ENCODE data around the gene DHPS. TPM values are rescaled to one million over a fixed set of nuclear protein-coding genes. Genes with fewer than 3 reads are reported as not detected.

DHPS gene
- total RNA-seq, 1 donor from 2014 or later: 160 TPM

- no peaks in the 10 kb centered on the region for H3K9me3 Mint-ChIP-seq
- H3K27ac Mint-ChIP-seq: no peak overlapping the region
- peaks cover 15% of the 10 kb centered on the region for H3K4me1 Mint-ChIP-seq
- ATAC-seq (ENCODE audit: low read depth): no peak
- no peak overlapping the region for H3K4me3 Mint-ChIP-seq
- ChIA-PET CTCF (interaction anchor here (1.5 kb wide), 1 partner anchor 23 kb away, joined by 3 read pairs; no protein-coding TSS in a partner anchor), POLR2A (no interaction called here)
- intact Hi-C loops (cut with micrococcal nuclease): no loop called here
- no peak for TF ChIP-seq CTCF (IDR thresholded peaks at IDR 0.05)
- no peaks in the 10 kb centered on the region for H3K27me3 Mint-ChIP-seq
- no peak for DNase-seq
- H3K36me3 Mint-ChIP-seq (ENCODE audit: low read depth): peaks cover 30% of the 10 kb centered on the region
Measured at GRCh38 chr19:12642506-12642905, 39.2 kb downstream of the DHPS start.

GRCh38 chr19:12641456-12641855 lies 40.2 kb downstream of the DHPS start:
- peak overlapping the region; percentile 2 for H3K27ac Mint-ChIP-seq
- ATAC-seq (ENCODE audit: low read depth) (no peak), DNase-seq (no peak)
- no peaks in the 10 kb centered on the region for H3K27me3 Mint-ChIP-seq
- H3K36me3 Mint-ChIP-seq (ENCODE audit: low read depth): peaks cover 23% of the 10 kb centered on the region
- TF ChIP-seq CTCF (IDR thresholded peaks at IDR 0.05): no peak
- no peaks in the 10 kb centered on the region for H3K9me3 Mint-ChIP-seq
- ChIA-PET POLR2A (interaction anchor here (0.7 kb wide), 1 partner anchor 41 kb away, joined by 3 read pairs; no protein-coding TSS in a partner anchor), CTCF (interaction anchor here (1.5 kb wide), 1 partner anchor 24 kb away, joined by 3 read pairs; no protein-coding TSS in a partner anchor)
- intact Hi-C loops (cut with micrococcal nuclease): loop anchor here (2.0 kb wide), 1 partner anchor 29 kb away; no protein-coding TSS in a partner anchor
- H3K4me3 Mint-ChIP-seq: no peak overlapping the region
- peaks cover 18% of the 10 kb centered on the region for H3K4me1 Mint-ChIP-seq

- Mint-ChIP-seq H3K4me1 (peaks cover 23% of the 10 kb centered on the region), H3K27me3 (no peaks in the 10 kb centered on the region), H3K9me3 (no peaks in the 10 kb centered on the region), H3K4me3 (peak overlapping the region; percentile 79), H3K27ac (peak overlapping the region; percentile 46), H3K36me3 (ENCODE audit: low read depth) (peaks cover 18% of the 10 kb centered on the region)
- POLR2A ChIA-PET: interaction anchor here (0.5 to 1.5 kb wide), 17 partner anchors 9 to 1043 kb away, joined by 3 to 18 read pairs (median 5); partner anchors contain the start of genes DHPS, MAN2B1, WDR83 and ZNF490
- DNase-seq (peak; percentile 75), ATAC-seq (ENCODE audit: low read depth) (peak; percentile 95)
- CTCF ChIA-PET: interaction anchor here (0.5 to 2.0 kb wide), 15 partner anchors 9 to 208 kb away, joined by 3 to 15 read pairs (median 4); partner anchors contain the start of genes MAN2B1, WDR83, ZNF490 and ZNF791
- intact Hi-C loops (cut with micrococcal nuclease): loop anchor here (1.0 to 2.0 kb wide), 4 partner anchors 25 to 76 kb away; no protein-coding TSS in a partner anchor
- TF ChIP-seq CTCF (IDR thresholded peaks at IDR 0.05): no peak
Measured at GRCh38 chr19:12639901-12640613, 41.6 kb downstream of the DHPS start.

- peaks cover 11% of the 10 kb centered on the region for H3K36me3 Mint-ChIP-seq (ENCODE audit: low read depth)
- H3K27me3 Mint-ChIP-seq: no peaks in the 10 kb centered on the region
- no peaks in the 10 kb centered on the region for H3K9me3 Mint-ChIP-seq
- DNase-seq: no peak
- peaks cover 24% of the 10 kb centered on the region for H3K4me1 Mint-ChIP-seq
- no peak overlapping the region for H3K4me3 Mint-ChIP-seq
- no peak for ATAC-seq (ENCODE audit: low read depth)
- no peak overlapping the region for H3K27ac Mint-ChIP-seq
- CTCF ChIA-PET: interaction anchor here (1.7 to 2.0 kb wide), 2 partner anchors 34 to 75 kb away, joined by 9 to 15 read pairs; no protein-coding TSS in a partner anchor
- intact Hi-C loops (cut with micrococcal nuclease): no loop called here
- no peak for TF ChIP-seq CTCF (IDR thresholded peaks at IDR 0.05)
- POLR2A ChIA-PET: interaction anchor here (0.7 kb wide), 1 partner anchor 22 kb away, joined by 3 read pairs; no protein-coding TSS in a partner anchor
Measured at GRCh38 chr19:12638611-12639182, 43.0 kb downstream of the DHPS start.

GRCh38 chr19:12636631-12637030 lies 45.0 kb downstream of the DHPS start:
- ATAC-seq (ENCODE audit: low read depth): no peak
- DNase-seq: no peak
- H3K9me3 Mint-ChIP-seq: no peaks in the 10 kb centered on the region
- peaks cover 16% of the 10 kb centered on the region for H3K36me3 Mint-ChIP-seq (ENCODE audit: low read depth)
- intact Hi-C loops (cut with micrococcal nuclease): no loop called here
- peaks cover 28% of the 10 kb centered on the region for H3K4me1 Mint-ChIP-seq
- no peak for TF ChIP-seq CTCF (IDR thresholded peaks at IDR 0.05)
- POLR2A ChIA-PET: interaction anchor here (1.0 kb wide), 1 partner anchor 37 kb away, joined by 7 read pairs; no protein-coding TSS in a partner anchor
- H3K27ac Mint-ChIP-seq: no peak overlapping the region
- H3K27me3 Mint-ChIP-seq: no peaks in the 10 kb centered on the region
- CTCF ChIA-PET: no interaction called here
- H3K4me3 Mint-ChIP-seq: no peak overlapping the region
